ENCODE measurements around the gene LACRT.

The LACRT gene

DNA sequence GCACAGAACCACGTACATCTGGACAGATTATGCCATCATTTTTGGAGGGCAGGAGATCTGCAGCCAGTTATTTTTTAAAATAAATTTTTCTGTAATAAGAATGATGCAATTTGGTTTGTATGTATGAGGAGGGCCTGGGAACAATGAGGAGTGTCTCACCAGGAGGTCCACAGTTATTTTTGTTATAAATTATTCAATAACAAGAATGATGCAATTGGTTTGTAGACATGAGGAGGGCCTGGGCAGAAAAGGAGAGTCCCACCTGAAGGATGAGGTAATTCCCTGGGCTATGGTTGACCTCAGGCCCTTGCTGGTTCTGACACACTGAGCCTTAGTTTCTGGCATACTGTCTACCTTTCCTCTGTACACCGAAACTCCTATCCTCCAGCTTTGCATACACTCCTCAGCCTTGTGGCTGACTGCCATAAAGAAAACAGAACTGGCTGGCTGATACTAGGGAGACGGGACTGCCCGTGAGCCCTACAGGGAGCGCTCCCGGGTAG is 22.5 kb upstream of the LACRT start:
- Histone ChIP-seq H3K9me3 (ENCODE audit: control extremely low read depth in 1 of 5, control insufficient read depth in 4 of 5, insufficient read depth in 2 of 5, low read depth in 1 of 5, low read length in 4 of 5) (no peaks in the 10 kb centered on the region), H3K27ac (ENCODE audit: insufficient read depth in 1 of 2, low read depth in 1 of 2, low read length in 2 of 2, poor library complexity in 1 of 2, severe bottlenecking in 2 of 2) (no peak overlapping the region), H3K36me3 (ENCODE audit: control insufficient read depth in 4 of 4, insufficient read depth in 4 of 4, low read length in 3 of 4) (no peaks in the 10 kb centered on the region), H3K27me3 (replicated peaks in 2 of 5; ENCODE audit: control insufficient read depth in 4 of 5, insufficient read depth in 5 of 5, low read length in 4 of 5) (peaks cover 0 to 11% (median 3%) of the 10 kb centered on the region in 5 experiments), H3K4me1 (ENCODE audit: control extremely low read depth in 1 of 4, control insufficient read depth in 4 of 4, insufficient read depth in 4 of 4, low read length in 3 of 4) (peaks cover 0 to 4% (median 0%) of the 10 kb centered on the region in 4 experiments), H3K4me3 (ENCODE audit: control insufficient read depth in 1 of 7, extremely low read depth in 1 of 7, insufficient read depth in 4 of 7, low read depth in 2 of 7, low read length in 6 of 7) (no peak overlapping the region)
- ChIA-PET POLR2A (no interaction called here), CTCF (interaction anchor here (1.0 to 2.6 kb wide), 2 partner anchors 57 to 70 kb away, joined by 3 to 7 read pairs; no protein-coding TSS in a partner anchor)
- DNase-seq, result no peak
- 93% methylated on average over 3 of the region's 6 CpGs for WGBS (ENCODE audit: insufficient coverage)

- Histone ChIP-seq H3K9me3 (ENCODE audit: control extremely low read depth in 1 of 5, control insufficient read depth in 4 of 5, insufficient read depth in 2 of 5, low read depth in 1 of 5, low read length in 4 of 5) (no peaks in the 10 kb centered on the region), H3K4me3 (ENCODE audit: control insufficient read depth in 1 of 7, extremely low read depth in 1 of 7, insufficient read depth in 4 of 7, low read depth in 2 of 7, low read length in 6 of 7) (no peak overlapping the region), H3K27me3 (replicated peaks in 2 of 5; ENCODE audit: control insufficient read depth in 4 of 5, insufficient read depth in 5 of 5, low read length in 4 of 5) (peaks cover 2 to 13% (median 8%) of the 10 kb centered on the region in 5 experiments), H3K4me1 (ENCODE audit: control extremely low read depth in 1 of 4, control insufficient read depth in 4 of 4, insufficient read depth in 4 of 4, low read length in 3 of 4) (no peaks in the 10 kb centered on the region), H3K36me3 (ENCODE audit: control insufficient read depth in 4 of 4, insufficient read depth in 4 of 4, low read length in 3 of 4) (no peaks in the 10 kb centered on the region), H3K27ac (ENCODE audit: insufficient read depth in 1 of 2, low read depth in 1 of 2, low read length in 2 of 2, poor library complexity in 1 of 2, severe bottlenecking in 2 of 2) (no peak overlapping the region)
- ChIA-PET CTCF (interaction anchor here (0.5 to 2.0 kb wide), 7 partner anchors 10 to 1720 kb away, joined by 3 to 6 read pairs (median 4); no protein-coding TSS in a partner anchor), POLR2A (no interaction called here)
- WGBS (ENCODE audit: insufficient coverage), result 48% methylated on average over 2 of the region's 2 CpGs
- DNase-seq, result no peak
Measured at GRCh38 chr12:54654926-54655325, 20.2 kb upstream of the LACRT start.

- DNase-seq, result no peak
- H3K27ac ChIP-seq (ENCODE audit: insufficient read depth in 1 of 2, low read depth in 1 of 2, low read length in 2 of 2, poor library complexity in 1 of 2, severe bottlenecking in 2 of 2), result no peak overlapping the region
- H3K27me3 ChIP-seq (replicated peaks in 2 of 5; ENCODE audit: control insufficient read depth in 4 of 5, insufficient read depth in 5 of 5, low read length in 4 of 5), result peaks cover 2 to 21% (median 10%) of the 10 kb centered on the region in 5 experiments
- POLR2A ChIA-PET, result interaction anchor here (0.9 kb wide), 1 partner anchor 11 kb away, joined by 3 read pairs; no protein-coding TSS in a partner anchor
- CTCF ChIA-PET, result interaction anchor here (0.8 to 1.3 kb wide), 2 partner anchors 9 to 52 kb away, joined by 3 to 4 read pairs; no protein-coding TSS in a partner anchor
- H3K4me3 ChIP-seq (ENCODE audit: control insufficient read depth in 1 of 7, extremely low read depth in 1 of 7, insufficient read depth in 4 of 7, low read depth in 2 of 7, low read length in 6 of 7), result no peak overlapping the region
- no peaks in the 10 kb centered on the region for H3K9me3 ChIP-seq (ENCODE audit: control extremely low read depth in 1 of 5, control insufficient read depth in 4 of 5, insufficient read depth in 2 of 5, low read depth in 1 of 5, low read length in 4 of 5)
- no peaks in the 10 kb centered on the region for H3K4me1 ChIP-seq (ENCODE audit: control extremely low read depth in 1 of 4, control insufficient read depth in 4 of 4, insufficient read depth in 4 of 4, low read length in 3 of 4)
- 53% methylated on average over 6 of the region's 9 CpGs for WGBS (ENCODE audit: insufficient coverage)
- no peaks in the 10 kb centered on the region for H3K36me3 ChIP-seq (ENCODE audit: control insufficient read depth in 4 of 4, insufficient read depth in 4 of 4, low read length in 3 of 4)
Measured at GRCh38 chr12:54653025-54653424, 18.3 kb upstream of the LACRT start.

DNA sequence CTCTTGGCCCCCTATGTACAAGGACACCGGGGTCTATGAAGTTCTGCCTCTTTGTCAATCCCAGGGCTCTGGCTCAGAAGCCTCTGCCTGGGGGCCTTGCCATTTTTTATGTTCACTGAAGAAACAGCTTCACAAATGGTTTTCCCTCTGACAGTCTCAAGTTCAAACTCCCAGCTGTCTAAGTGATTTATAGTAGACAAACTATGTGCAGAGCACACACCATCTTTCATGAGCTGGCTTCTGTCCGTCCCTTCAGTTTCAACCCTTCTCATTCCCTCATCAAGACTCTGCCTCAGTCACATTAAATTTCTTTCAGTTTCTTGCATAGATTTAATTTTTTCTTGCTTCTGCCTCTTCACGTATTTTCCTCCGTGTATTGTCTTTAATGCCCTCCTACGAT is 16.2 kb upstream of the LACRT start:
- Histone ChIP-seq H3K27ac (ENCODE audit: insufficient read depth in 1 of 2, low read depth in 1 of 2, low read length in 2 of 2, poor library complexity in 1 of 2, severe bottlenecking in 2 of 2) (no peak overlapping the region), H3K4me3 (ENCODE audit: control insufficient read depth in 1 of 7, extremely low read depth in 1 of 7, insufficient read depth in 4 of 7, low read depth in 2 of 7, low read length in 6 of 7) (no peak overlapping the region), H3K36me3 (ENCODE audit: control insufficient read depth in 4 of 4, insufficient read depth in 4 of 4, low read length in 3 of 4) (no peaks in the 10 kb centered on the region), H3K4me1 (ENCODE audit: control extremely low read depth in 1 of 4, control insufficient read depth in 4 of 4, insufficient read depth in 4 of 4, low read length in 3 of 4) (no peaks in the 10 kb centered on the region), H3K27me3 (replicated peaks in 2 of 5; ENCODE audit: control insufficient read depth in 4 of 5, insufficient read depth in 5 of 5, low read length in 4 of 5) (peaks cover 3 to 15% (median 10%) of the 10 kb centered on the region in 5 experiments), H3K9me3 (ENCODE audit: control extremely low read depth in 1 of 5, control insufficient read depth in 4 of 5, insufficient read depth in 2 of 5, low read depth in 1 of 5, low read length in 4 of 5) (no peaks in the 10 kb centered on the region)
- ChIA-PET CTCF (interaction anchor here (1.3 kb wide), 1 partner anchor 10 kb away, joined by 4 read pairs; no protein-coding TSS in a partner anchor), POLR2A (no interaction called here)
- no peak for DNase-seq
- WGBS (ENCODE audit: insufficient coverage), result 94% methylated on average over 5 of the region's 5 CpGs

DNA sequence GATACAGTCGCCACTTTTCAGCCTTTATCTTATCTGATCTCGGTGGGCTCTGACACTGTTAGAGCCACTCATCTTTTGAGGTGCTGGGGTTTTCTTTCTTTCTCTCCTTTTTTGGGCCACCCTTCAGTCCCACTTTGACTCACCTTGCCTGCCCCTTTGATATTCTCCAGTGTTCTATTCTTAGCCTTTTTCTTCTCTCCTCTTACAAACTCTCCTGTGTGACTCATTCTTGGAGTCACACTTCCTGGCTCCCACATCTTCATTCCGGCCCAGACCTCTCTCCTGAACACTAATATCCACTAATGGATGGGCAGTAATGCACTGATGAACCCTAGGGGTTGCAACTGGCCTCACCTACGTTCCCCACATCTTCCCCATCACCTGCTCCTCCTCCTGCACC is 15.7 kb upstream of the LACRT start:
- POLR2A ChIA-PET, result no interaction called here
- 90% methylated on average over 4 of the region's 4 CpGs for WGBS (ENCODE audit: insufficient coverage)

DNA sequence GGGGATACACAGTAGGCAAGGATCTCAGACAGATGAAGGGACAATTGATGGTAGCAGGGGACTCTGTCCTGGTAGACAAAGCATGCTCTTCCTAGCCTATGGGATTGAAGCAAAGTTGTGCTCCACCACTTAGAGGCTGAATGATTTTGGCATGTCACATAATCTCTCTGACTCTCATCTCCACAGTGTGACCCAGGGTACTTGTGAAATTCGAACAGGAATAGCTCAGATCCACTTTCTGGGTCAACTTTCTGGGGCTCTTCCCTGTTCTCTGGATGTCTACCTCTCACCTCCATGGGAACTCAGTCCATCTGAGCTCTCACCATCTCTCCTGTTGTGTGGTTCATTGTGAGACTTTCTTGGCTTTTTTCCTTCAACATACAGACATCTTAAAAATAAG is 15.1 kb upstream of the LACRT start:
- H3K27ac ChIP-seq (ENCODE audit: insufficient read depth in 1 of 2, low read depth in 1 of 2, low read length in 2 of 2, poor library complexity in 1 of 2, severe bottlenecking in 2 of 2), result no peak overlapping the region
- WGBS (ENCODE audit: insufficient coverage), result 89% methylated on average over 1 of the region's 1 CpG
- H3K27me3 ChIP-seq (replicated peaks in 2 of 5; ENCODE audit: control insufficient read depth in 4 of 5, insufficient read depth in 5 of 5, low read length in 4 of 5), result peaks cover 3 to 17% (median 10%) of the 10 kb centered on the region in 5 experiments
- no peaks in the 10 kb centered on the region for H3K4me1 ChIP-seq (ENCODE audit: control extremely low read depth in 1 of 4, control insufficient read depth in 4 of 4, insufficient read depth in 4 of 4, low read length in 3 of 4)
- H3K9me3 ChIP-seq (ENCODE audit: control extremely low read depth in 1 of 5, control insufficient read depth in 4 of 5, insufficient read depth in 2 of 5, low read depth in 1 of 5, low read length in 4 of 5), result no peaks in the 10 kb centered on the region
- H3K4me3 ChIP-seq (ENCODE audit: control insufficient read depth in 1 of 7, extremely low read depth in 1 of 7, insufficient read depth in 4 of 7, low read depth in 2 of 7, low read length in 6 of 7), result no peak overlapping the region
- H3K36me3 ChIP-seq (ENCODE audit: control insufficient read depth in 4 of 4, insufficient read depth in 4 of 4, low read length in 3 of 4), result no peaks in the 10 kb centered on the region
- CTCF ChIA-PET, result interaction anchor here (1.0 kb wide), 1 partner anchor 51 kb away, joined by 3 read pairs; no protein-coding TSS in a partner anchor
- POLR2A ChIA-PET, result no interaction called here
- DNase-seq, result no peak

More for the DNA sequence above, 15.7 kb upstream of the LACRT start:
- H3K36me3 ChIP-seq (ENCODE audit: control insufficient read depth in 4 of 4, insufficient read depth in 4 of 4, low read length in 3 of 4), result no peaks in the 10 kb centered on the region
- H3K4me1 ChIP-seq (ENCODE audit: control extremely low read depth in 1 of 4, control insufficient read depth in 4 of 4, insufficient read depth in 4 of 4, low read length in 3 of 4), result no peaks in the 10 kb centered on the region
- no peak overlapping the region for H3K4me3 ChIP-seq (ENCODE audit: control insufficient read depth in 1 of 7, extremely low read depth in 1 of 7, insufficient read depth in 4 of 7, low read depth in 2 of 7, low read length in 6 of 7)
- peaks cover 3 to 15% (median 10%) of the 10 kb centered on the region in 5 experiments for H3K27me3 ChIP-seq (replicated peaks in 2 of 5; ENCODE audit: control insufficient read depth in 4 of 5, insufficient read depth in 5 of 5, low read length in 4 of 5)
- H3K9me3 ChIP-seq (ENCODE audit: control extremely low read depth in 1 of 5, control insufficient read depth in 4 of 5, insufficient read depth in 2 of 5, low read depth in 1 of 5, low read length in 4 of 5), result no peaks in the 10 kb centered on the region
- CTCF ChIA-PET, result no interaction called here
- no peak for DNase-seq
- H3K27ac ChIP-seq (ENCODE audit: insufficient read depth in 1 of 2, low read depth in 1 of 2, low read length in 2 of 2, poor library complexity in 1 of 2, severe bottlenecking in 2 of 2), result no peak overlapping the region

DNA sequence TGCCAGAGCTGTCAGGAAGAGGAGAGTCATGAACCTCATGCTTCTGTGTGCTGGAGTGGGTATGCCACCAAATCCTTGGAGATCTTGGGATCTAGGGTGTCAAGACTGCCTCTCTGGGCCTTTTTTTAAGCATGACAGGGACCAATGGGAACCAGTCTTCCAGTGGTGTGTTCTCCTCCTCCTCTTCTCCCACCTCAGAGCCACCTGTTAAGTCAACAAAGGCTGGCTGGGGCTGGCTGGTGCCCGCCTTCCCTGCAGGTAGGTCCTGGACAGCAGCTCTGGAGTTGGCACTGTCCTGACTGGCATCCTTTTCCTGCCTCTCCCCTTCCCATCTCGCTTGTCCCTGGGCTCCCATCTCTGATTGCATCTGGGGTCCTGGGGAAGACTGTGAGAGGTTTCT is 13.6 kb upstream of the LACRT start, which contains the start of gene DCD:
DCD (minus strand) TSS at position 101 of the 400 bp plus-strand sequence; CDS start at position 39, 62 bp downstream.
- Histone ChIP-seq H3K36me3 (ENCODE audit: control insufficient read depth in 4 of 4, insufficient read depth in 4 of 4, low read length in 3 of 4) (no peaks in the 10 kb centered on the region), H3K27me3 (replicated peaks in 2 of 5; ENCODE audit: control insufficient read depth in 4 of 5, insufficient read depth in 5 of 5, low read length in 4 of 5) (peaks cover 0 to 19% (median 10%) of the 10 kb centered on the region in 5 experiments), H3K9me3 (ENCODE audit: control extremely low read depth in 1 of 5, control insufficient read depth in 4 of 5, insufficient read depth in 2 of 5, low read depth in 1 of 5, low read length in 4 of 5) (no peaks in the 10 kb centered on the region), H3K27ac (ENCODE audit: insufficient read depth in 1 of 2, low read depth in 1 of 2, low read length in 2 of 2, poor library complexity in 1 of 2, severe bottlenecking in 2 of 2) (no peak within 1 kb of the TSS), H3K4me3 (ENCODE audit: control insufficient read depth in 1 of 7, extremely low read depth in 1 of 7, insufficient read depth in 4 of 7, low read depth in 2 of 7, low read length in 6 of 7) (no peak within 1 kb of the TSS), H3K4me1 (ENCODE audit: control extremely low read depth in 1 of 4, control insufficient read depth in 4 of 4, insufficient read depth in 4 of 4, low read length in 3 of 4) (no peaks in the 10 kb centered on the region)
- no CpG with 5 or more reads among the region's 2 CpGs for WGBS (ENCODE audit: insufficient coverage)
- CTCF ChIA-PET, result no interaction called here
- POLR2A ChIA-PET, result interaction anchor here (0.7 kb wide), 1 partner anchor 17 kb away, joined by 3 read pairs; no protein-coding TSS in a partner anchor
- DNase-seq, result no peak
